ENCODE measurements around the gene C3orf22. TPM values are rescaled to one million over a fixed set of nuclear protein-coding genes. Genes with fewer than 3 reads are reported as not detected.

The C3orf22 gene
- total RNA-seq, 2 donors from 2014 or later: not detected

GRCh38 chr3:126573492-126574117 lies 14.9 kb upstream of the C3orf22 start:
- TF ChIP-seq POLR2A (IDR thresholded peaks at IDR 0.05) (no peak), CTCF (IDR thresholded peaks at IDR 0.05) (no peak)
- intact Hi-C loops (cut with DNase I): no loop called here
- Histone ChIP-seq H3K36me3 (replicated peaks in 1 of 2; ENCODE audit: insufficient read depth in 1 of 2, low read depth in 2 of 2) (no peaks in the 10 kb centered on the region), H3K27me3 (no peaks in the 10 kb centered on the region), H3K27ac (no peak overlapping the region), H3K4me1 (no peaks in the 10 kb centered on the region), H3K4me3 (no peak overlapping the region), H3K9me3 (no peaks in the 10 kb centered on the region)
- ATAC-seq (no peak), DNase-seq (no peak)
- 80 to 86% methylated on average over 15 of the region's 15 CpGs for WGBS, 2 donors

- H3K4me1 ChIP-seq: no peaks in the 10 kb centered on the region
- no peaks in the 10 kb centered on the region for H3K9me3 ChIP-seq
- 90 to 91% methylated on average over 6 to 7 of the region's 7 CpGs for WGBS, 2 donors
- no peaks in the 10 kb centered on the region for H3K27me3 ChIP-seq
- ATAC-seq (no peak), DNase-seq (no peak)
- TF ChIP-seq POLR2A (IDR thresholded peaks at IDR 0.05) (no peak), CTCF (IDR thresholded peaks at IDR 0.05) (no peak)
- no peaks in the 10 kb centered on the region for H3K36me3 ChIP-seq (replicated peaks in 1 of 2; ENCODE audit: insufficient read depth in 1 of 2, low read depth in 2 of 2)
- intact Hi-C loops (cut with DNase I): no loop called here
- no peak overlapping the region for H3K4me3 ChIP-seq
- H3K27ac ChIP-seq: no peak overlapping the region
These were observed 12.3 kb upstream of the C3orf22 start for GRCh38 chr3:126571078-126571477.

- Histone ChIP-seq H3K4me3 (no peak overlapping the region), H3K4me1 (no peaks in the 10 kb centered on the region), H3K36me3 (replicated peaks in 1 of 2; ENCODE audit: insufficient read depth in 1 of 2, low read depth in 2 of 2) (no peaks in the 10 kb centered on the region), H3K9me3 (no peaks in the 10 kb centered on the region), H3K27ac (no peak overlapping the region), H3K27me3 (no peaks in the 10 kb centered on the region)
- ATAC-seq (no peak), DNase-seq (no peak)
- 14 to 65% methylated on average over 1 to 6 of the region's 6 CpGs for WGBS, 2 donors
- TF ChIP-seq CTCF (IDR thresholded peaks at IDR 0.05): no peak
- intact Hi-C loops (cut with DNase I): no loop called here
These were observed 11.4 kb upstream of the C3orf22 start for GRCh38 chr3:126570103-126570541.

GRCh38 chr3:126569390-126569975 lies 10.8 kb upstream of the C3orf22 start:
- DNase-seq: no peak
- 76 to 82% methylated on average over 6 to 9 of the region's 9 CpGs for WGBS, 2 donors
- Histone ChIP-seq H3K9me3 (no peaks in the 10 kb centered on the region), H3K36me3 (replicated peaks in 1 of 2; ENCODE audit: insufficient read depth in 1 of 2, low read depth in 2 of 2) (no peaks in the 10 kb centered on the region), H3K4me3 (no peak overlapping the region), H3K4me1 (no peaks in the 10 kb centered on the region), H3K27ac (no peak overlapping the region), H3K27me3 (no peaks in the 10 kb centered on the region)
- no peak for ATAC-seq
- intact Hi-C loops (cut with DNase I): no loop called here
- TF ChIP-seq POLR2A (IDR thresholded peaks at IDR 0.05) (no peak), CTCF (IDR thresholded peaks at IDR 0.05) (no peak)
